ENCODE measurements around the gene ACSL3. TPM values are rescaled to one million over a fixed set of nuclear protein-coding genes. Genes with fewer than 3 reads are reported as not detected.

ACSL3 gene
- 10 to 100 TPM; 31.1 to 56.3 (median 52.5) TPM for total RNA-seq

DNA sequence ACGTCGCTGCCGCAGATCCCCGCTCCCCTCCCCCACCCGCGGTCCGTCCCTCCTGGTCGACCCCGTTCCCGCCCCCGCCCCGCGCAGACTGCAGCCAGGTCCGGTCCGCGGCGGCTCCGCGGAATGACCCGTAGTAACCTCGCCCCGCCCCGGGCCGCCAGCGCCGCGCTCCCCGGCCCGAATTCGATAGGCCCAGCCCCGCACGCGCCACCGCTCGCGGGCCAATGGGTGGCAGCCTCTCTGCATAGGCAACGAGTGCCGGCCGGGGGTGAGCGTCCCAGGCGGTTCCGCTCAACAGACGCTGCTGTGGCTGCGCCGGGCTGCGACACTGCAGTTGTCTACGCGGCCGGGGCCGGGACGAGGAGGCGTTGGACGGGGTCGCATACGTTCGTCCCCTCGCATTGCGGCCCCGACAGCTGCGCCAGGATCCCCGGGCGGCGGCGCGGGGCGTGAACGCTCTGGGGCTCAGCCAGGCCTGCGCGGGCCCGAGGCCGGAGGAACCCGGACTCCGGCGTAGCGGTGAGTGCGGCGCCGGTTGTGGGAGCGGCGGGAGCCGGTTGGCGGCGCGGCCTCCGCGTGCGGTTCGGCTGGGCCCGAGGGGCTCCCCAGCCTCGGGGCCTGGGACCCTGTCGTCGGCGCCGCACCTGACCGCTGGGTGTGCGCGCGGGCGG is at the start of gene ACSL3:
TSS of gene ACSL3 (plus strand) at position 297 of the 671 bp plus-strand sequence. CDS start 47,737 bp downstream, outside the sequence.
- Histone ChIP-seq H3K36me3 (no peaks in the 10 kb centered on the region), H3K4me1 (peaks cover 44 to 54% (median 49%) of the 10 kb centered on the region in 4 donors), H3K27me3 (no peaks in the 10 kb centered on the region), H3K4me3 (peak within 1 kb of the TSS; percentile 92 to 98 (median 94)), H3K9me3 (no peaks in the 10 kb centered on the region), H3K27ac (replicated peaks in 1 of 4) (peak within 1 kb of the TSS; percentile 98)
- intact Hi-C loops (cut with DNase I): loop anchor here (5.0 to 10.0 kb wide), 4 partner anchors 41 to 169 kb away; no protein-coding TSS in a partner anchor
- WGBS: 0% methylated on average over 15 of the region's 99 CpGs
- DNase-seq (ENCODE audit: extremely low spot score): peak; percentile 99
- TF ChIP-seq EP300 (IDR thresholded peaks at IDR 0.05) (no peak), POLR2A (IDR thresholded peaks at IDR 0.05; ENCODE audit: low read depth) (peak; percentile 96), POLR2AphosphoS5 (IDR thresholded peaks at IDR 0.05) (peak; percentile 100)
- TF ChIP-seq, protein P1, sequence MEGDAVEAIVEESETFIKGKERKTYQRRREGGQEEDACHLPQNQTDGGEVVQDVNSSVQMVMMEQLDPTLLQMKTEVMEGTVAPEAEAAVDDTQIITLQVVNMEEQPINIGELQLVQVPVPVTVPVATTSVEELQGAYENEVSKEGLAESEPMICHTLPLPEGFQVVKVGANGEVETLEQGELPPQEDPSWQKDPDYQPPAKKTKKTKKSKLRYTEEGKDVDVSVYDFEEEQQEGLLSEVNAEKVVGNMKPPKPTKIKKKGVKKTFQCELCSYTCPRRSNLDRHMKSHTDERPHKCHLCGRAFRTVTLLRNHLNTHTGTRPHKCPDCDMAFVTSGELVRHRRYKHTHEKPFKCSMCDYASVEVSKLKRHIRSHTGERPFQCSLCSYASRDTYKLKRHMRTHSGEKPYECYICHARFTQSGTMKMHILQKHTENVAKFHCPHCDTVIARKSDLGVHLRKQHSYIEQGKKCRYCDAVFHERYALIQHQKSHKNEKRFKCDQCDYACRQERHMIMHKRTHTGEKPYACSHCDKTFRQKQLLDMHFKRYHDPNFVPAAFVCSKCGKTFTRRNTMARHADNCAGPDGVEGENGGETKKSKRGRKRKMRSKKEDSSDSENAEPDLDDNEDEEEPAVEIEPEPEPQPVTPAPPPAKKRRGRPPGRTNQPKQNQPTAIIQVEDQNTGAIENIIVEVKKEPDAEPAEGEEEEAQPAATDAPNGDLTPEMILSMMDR (IDR thresholded peaks at IDR 0.05): no peak

DNA sequence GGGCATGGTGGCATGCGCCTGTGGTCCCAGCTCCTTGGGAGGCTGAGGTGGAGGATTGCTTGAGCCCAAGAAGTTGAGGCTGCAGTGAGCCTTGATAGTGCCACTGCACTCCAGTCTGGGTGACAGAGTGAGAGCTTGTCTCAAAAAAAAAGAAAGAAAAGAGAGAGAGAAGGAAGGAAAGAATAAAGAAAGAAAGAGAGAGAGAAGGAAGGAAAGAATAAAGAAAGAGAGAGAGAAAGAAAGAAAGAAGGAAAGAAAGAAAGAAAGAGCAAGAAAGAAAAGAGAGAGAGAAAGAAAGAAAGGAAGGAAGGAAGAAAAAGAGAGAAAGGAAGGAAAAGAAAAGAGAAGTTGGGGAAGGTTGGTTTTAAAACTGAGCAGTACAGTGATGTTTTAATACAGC is 49.0 kb upstream of the ACSL3 start:
- DNase-seq (ENCODE audit: extremely low spot score): no peak
- TF ChIP-seq EP300 (IDR thresholded peaks at IDR 0.05) (no peak), POLR2AphosphoS5 (IDR thresholded peaks at IDR 0.05) (no peak), POLR2A (IDR thresholded peaks at IDR 0.05; ENCODE audit: low read depth) (no peak)
- TF ChIP-seq, protein P1 (IDR thresholded peaks at IDR 0.05): no peak
- no peak overlapping the region for H3K4me3 ChIP-seq
- peaks cover 0 to 7% (median 4%) of the 10 kb centered on the region in 4 donors for H3K4me1 ChIP-seq
- no peaks in the 10 kb centered on the region for H3K27me3 ChIP-seq
- intact Hi-C loops (cut with DNase I): no loop called here
- no peak overlapping the region for H3K27ac ChIP-seq (replicated peaks in 1 of 4)
- no peaks in the 10 kb centered on the region for H3K36me3 ChIP-seq
- 100% methylated on average over 1 of the region's 1 CpG for WGBS
- no peaks in the 10 kb centered on the region for H3K9me3 ChIP-seq

DNA sequence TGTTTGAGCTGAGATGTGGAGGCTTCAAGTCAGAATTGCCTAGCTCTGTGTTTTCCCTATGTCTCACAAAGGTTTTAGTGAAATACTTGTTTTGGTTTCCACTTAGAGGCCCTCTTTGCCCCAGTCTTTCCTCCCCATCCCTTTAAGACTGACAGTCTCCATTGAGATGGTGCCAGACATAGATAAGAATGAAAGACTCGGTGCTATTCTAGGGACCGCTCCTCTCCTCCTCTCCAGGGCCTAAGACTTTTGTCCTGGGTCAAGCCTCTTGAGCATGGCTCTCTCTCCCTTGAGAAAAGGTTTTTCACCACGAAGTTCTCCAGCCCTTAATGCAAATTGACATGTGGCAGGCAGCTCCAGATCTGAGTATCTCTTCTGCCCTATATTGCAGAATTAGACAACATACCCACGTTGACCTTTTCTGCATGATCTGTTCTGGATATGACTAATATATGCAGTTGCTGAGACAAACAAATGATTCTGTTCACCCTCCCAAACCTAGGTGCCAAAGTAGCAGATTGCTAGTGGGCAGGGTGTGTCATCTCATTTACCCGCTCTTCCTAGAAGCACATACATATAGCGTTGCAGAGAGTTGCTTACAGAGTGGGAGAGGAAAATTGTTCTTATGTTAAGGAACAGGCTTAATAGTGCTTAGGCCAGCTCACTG is 47.5 kb upstream of the ACSL3 start:
- 79% methylated on average over 6 of the region's 6 CpGs for WGBS
- DNase-seq (ENCODE audit: extremely low spot score): no peak

DNA sequence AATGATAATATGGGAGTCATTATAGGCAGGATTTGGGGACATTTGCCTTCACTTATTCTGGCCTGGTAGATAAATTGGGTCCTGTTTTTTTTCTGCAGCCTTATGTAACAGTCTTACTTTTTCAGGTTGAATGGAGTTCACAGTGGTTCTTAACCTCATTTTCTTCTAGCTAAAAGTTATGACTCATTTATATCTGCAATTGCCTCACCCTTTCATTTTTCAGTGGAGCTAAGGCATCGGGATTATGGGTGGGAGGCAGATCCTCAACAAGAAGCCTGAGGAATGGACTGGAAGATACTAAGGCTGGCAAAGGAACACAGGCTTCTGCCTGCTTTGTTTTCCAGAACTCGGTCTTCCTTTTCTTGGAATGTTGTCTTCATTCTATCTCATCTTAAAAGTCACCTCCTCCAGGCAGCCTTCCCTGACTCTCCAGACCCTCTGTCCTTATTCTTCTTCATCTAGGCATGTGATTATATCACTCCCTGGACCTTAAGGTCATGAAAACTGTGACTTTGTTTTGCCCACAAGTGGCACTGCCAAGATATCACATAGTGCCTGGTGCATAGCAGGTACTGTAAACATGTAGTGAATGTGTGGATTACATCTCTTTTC is 41.0 kb upstream of the ACSL3 start:
- Histone ChIP-seq H3K27me3 (no peaks in the 10 kb centered on the region), H3K27ac (replicated peaks in 1 of 4) (no peak overlapping the region), H3K4me3 (no peak overlapping the region), H3K4me1 (peaks cover 0 to 7% (median 3%) of the 10 kb centered on the region in 4 donors), H3K36me3 (no peaks in the 10 kb centered on the region), H3K9me3 (no peaks in the 10 kb centered on the region)
- intact Hi-C loops (cut with DNase I): no loop called here
- DNase-seq (ENCODE audit: extremely low spot score): no peak
- 50% methylated on average over 2 of the region's 2 CpGs for WGBS
- TF ChIP-seq POLR2AphosphoS5 (IDR thresholded peaks at IDR 0.05) (no peak), POLR2A (IDR thresholded peaks at IDR 0.05; ENCODE audit: low read depth) (no peak), EP300 (IDR thresholded peaks at IDR 0.05) (no peak)
- TF ChIP-seq, protein P1 (IDR thresholded peaks at IDR 0.05): no peak

More for the DNA sequence above, 47.5 kb upstream of the ACSL3 start:
- Histone ChIP-seq H3K4me3 (no peak overlapping the region), H3K9me3 (no peaks in the 10 kb centered on the region), H3K27ac (replicated peaks in 1 of 4) (no peak overlapping the region), H3K36me3 (no peaks in the 10 kb centered on the region), H3K4me1 (no peaks in the 10 kb centered on the region), H3K27me3 (no peaks in the 10 kb centered on the region)
- TF ChIP-seq POLR2A (IDR thresholded peaks at IDR 0.05; ENCODE audit: low read depth): no peak
- TF ChIP-seq, protein P1 (IDR thresholded peaks at IDR 0.05): no peak
- no peak for TF ChIP-seq EP300 (IDR thresholded peaks at IDR 0.05)
- intact Hi-C loops (cut with DNase I): no loop called here
